ENCODE results near the gene SLC25A3. TPM values are rescaled to one million over a fixed set of nuclear protein-coding genes. Genes with fewer than 3 reads are reported as not detected.
"Not testable (repeated sequence)": the region's sequence is repeated elsewhere in the genome, so short reads cannot be mapped to it uniquely, and the experiment has no call there.

The SLC25A3 gene
- total RNA-seq, 1 donor from 2014 or later, result 200 TPM

DNA sequence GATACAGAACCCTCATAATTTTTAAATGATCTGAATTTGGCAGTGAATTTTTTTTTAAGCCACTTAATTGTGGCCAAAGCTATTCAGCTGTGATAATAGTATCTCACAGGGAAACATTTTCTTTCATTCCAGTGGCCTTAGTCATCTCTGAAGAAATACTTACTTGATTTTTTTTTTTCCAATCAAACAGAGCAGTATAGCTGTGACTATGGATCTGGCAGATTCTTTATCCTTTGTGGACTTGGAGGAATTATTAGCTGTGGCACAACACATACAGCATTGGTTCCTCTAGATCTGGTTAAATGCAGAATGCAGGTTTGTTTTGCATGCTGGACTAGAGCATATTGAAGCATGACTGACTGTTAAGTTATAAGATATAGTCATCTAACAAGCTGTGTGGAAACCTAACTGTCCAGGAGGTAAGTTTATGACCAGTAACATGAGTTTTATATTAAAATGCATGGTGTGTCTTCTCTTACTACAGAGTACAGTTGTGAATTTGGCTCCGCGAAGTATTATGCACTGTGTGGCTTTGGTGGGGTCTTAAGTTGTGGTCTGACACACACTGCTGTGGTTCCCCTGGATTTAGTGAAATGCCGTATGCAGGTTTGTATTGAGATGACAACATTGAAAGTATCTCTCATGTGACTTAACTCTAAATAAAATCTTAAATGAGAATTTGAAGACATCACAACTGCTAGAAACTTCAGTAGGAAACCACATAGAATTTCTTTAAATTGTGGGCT is 1.9 kb downstream of the SLC25A3 start:
- no peak for DNase-seq

- not testable (repeated sequence) for DNase-seq
Observed at GRCh38 chr12:98597313-98597712, 3.8 kb downstream of the SLC25A3 start.

- DNase-seq, result no peak
Observed at GRCh38 chr12:98601924-98602323, 8.4 kb downstream of the SLC25A3 start.

- no peak for DNase-seq
Observed at GRCh38 chr12:98606359-98606988, 13.0 kb downstream of the SLC25A3 start.

- no peak for DNase-seq
Observed at GRCh38 chr12:98610596-98610995, 17.1 kb downstream of the SLC25A3 start.

- DNase-seq, result no peak
Observed at GRCh38 chr12:98612696-98613334, 19.3 kb downstream of the SLC25A3 start.

DNA sequence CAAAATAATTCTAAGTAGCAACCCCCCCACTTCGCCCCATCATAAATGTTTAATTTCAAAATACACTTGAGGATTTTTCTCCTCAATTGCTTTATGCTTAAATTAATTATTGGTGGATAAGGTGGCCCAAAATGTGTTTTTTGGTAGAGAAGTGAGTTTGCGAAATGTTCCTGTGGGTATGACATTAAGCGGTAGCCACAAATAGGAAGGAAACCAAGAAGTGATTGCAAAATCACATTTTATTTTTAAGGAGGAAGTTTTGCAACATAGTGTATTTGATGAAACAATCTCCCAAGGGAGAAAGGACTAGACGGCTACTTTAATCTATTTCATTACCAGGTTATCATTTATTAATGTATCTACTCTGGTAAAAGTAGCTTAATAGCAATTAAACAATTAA is 25.5 kb downstream of the SLC25A3 start:
- no peak for DNase-seq

GRCh38 chr12:98635657-98636323 is 42.3 kb downstream of the SLC25A3 start:
- DNase-seq, result no peak

DNA sequence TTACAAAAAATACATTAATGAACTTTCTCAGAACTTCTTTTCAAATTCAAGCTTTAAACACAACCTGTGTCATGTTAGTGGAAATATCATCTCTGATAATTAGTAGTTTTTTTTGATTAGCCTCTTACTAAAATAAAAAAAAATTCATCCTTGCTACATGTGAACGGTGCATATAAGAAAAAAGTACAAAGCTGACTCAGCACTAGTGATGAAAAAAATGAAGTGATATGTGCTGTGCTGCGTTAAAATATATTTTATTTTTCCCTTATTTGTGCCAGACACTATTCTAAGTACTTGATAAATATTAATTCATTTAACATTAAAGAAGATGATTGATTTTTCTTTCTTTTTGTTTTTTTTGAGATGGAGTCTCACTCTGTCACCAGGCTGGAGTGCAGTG is 43.6 kb downstream of the SLC25A3 start:
- DNase-seq, result no peak

- DNase-seq, result no peak
Observed at GRCh38 chr12:98638009-98638408, 44.5 kb downstream of the SLC25A3 start.

DNA sequence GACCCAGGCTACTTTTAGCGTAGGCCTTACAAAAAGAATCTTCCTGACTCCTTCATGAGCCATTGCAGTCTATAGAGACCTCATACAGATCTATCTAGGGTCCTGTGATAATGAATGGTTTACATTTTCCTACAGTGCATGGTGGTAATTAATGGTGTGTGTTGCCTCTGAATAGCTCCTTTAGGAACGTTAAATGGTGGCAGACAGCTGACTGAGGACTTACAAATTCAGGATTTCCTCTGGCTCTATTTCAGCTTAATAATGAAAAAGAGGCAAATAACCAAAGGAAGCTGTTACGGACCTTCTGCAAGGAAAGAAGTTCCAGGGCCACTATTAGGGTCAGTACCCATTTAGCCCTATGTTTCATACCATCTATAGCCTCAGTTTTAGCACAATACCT is 46.0 kb downstream of the SLC25A3 start:
- no peak for DNase-seq

DNA sequence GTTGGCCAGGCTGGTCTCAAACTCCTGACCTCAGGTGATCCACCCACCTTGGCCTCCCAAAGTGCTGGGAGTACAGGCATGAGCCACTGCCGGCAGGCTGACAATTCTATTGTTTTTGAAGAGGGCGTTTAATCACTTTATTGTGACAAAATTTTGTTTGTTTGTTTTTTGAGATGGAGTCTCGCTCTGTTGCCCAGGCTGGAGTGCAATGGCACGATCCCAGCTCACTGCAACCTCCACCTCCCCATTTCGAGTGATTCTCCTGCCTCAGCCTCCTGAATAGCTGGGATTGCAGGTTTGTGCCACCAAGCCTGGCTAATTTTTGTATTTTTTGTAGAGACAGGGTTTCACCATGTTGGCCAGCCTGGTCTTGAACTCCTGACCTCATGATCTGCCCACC is 49.3 kb downstream of the SLC25A3 start:
- DNase-seq, result not testable (repeated sequence)

GRCh38 chr12:98644433-98644711 is 50.9 kb downstream of the SLC25A3 start:
- DNase-seq, result peak; percentile 50

GRCh38 chr12:98644712-98645571 is 51.5 kb downstream of the SLC25A3 start, which contains the start of the genes APAF1 and IKBIP:
TSS of gene APAF1 (plus strand) at chr12:98645290. CDS start at chr12:98648360, 3,070 bp downstream.
TSS of gene IKBIP (minus strand) at chr12:98644788. CDS start at chr12:98644701, 87 bp downstream.
- peak; percentile 94 for DNase-seq

DNA sequence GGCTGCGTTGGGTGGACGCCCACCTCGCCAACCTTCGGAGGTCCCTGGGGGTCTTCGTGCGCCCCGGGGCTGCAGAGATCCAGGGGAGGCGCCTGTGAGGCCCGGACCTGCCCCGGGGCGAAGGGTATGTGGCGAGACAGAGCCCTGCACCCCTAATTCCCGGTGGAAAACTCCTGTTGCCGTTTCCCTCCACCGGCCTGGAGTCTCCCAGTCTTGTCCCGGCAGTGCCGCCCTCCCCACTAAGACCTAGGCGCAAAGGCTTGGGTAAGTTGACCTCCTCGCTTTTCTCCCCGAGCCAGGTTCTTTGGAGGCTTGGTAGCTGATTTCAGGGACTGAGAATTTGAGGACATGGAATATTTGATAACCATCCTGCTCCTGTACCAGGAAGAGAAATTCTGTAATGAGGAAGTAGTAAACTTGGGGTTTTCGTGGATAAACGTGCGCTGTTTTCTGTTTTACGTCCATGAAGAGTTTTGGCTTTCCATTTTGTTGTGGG is 52.1 kb downstream of the SLC25A3 start:
- DNase-seq, result peak; percentile 17

DNA sequence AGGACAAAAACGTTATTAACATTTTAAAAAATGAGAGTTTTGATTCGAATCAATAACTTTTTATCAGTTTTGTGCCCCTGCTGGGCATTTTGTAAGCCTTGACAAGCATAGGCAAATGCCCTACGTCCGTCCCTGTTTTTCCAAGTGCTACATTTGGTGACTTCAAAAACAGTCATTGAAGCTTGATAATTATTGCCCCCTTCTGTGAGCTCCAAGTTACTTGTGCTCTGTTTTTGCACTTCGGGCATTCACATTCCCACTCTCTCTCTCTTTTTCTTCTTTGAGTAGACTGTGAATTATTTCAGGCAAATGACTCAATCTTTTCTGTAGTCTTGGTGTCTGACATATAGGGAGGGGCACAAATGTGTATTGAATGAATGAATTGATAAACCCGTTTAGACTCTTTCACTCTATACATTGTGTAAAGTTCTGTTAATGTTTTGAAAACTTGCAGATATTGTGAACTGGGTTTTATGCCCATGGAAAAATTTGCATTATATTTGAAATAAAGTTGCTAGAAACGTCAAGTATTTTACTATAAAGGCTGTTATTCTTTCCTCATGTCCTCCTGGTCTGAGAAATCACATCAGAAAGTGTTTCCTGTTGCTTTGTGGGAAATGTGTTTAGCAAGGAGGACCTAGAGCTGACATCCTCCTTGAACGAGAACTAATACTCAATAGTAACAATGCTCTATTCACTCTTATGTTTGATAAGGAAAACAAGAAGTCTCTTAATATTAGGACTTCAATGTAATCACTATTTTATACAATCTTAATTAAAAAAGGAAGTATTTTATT is 53.0 kb downstream of the SLC25A3 start:
- DNase-seq, result no peak

- DNase-seq, result no peak
Observed at GRCh38 chr12:98651328-98651727, 57.8 kb downstream of the SLC25A3 start.

DNA sequence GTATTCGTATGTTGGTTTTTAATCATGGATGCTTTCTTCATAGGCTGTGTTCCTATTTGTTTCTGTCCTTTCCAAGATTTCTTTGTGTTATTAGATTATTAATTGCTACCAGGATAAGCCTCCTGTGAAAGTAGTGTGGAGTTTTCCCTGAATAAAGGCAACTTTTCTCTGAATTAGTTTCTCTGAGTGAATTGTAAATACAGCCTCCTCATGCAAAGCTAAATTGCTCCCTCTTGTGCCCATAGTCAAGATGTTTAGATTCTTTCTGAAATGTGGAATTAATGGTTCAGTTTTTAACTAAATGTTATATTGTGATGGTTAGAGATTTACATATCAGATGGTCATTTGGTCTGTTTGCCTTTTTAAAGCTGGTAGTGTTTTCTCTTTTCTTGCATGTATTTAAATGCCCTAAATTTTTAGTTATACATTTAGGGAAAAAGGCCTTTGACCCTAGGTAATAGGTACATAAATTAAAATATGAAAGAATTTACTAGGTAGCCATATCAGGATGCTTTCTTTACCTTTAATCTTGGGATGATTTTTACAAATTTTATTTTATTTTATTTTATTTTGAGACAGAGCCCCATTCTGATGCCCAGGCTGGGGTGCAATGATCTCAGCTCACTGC is 60.5 kb downstream of the SLC25A3 start:
- no peak for DNase-seq

All from occipital lobe (tissue), 2 donors.